Activated T-cell treated with anti-CD3 and anti-CD28 coated beads for 1 hour (primary cell): ENCODE measurements around the gene TAS1R2.
A peak's percentile ranks its signal among the peaks of the same experiment; 100 is the strongest.
"Not testable (repeated sequence)": the region's sequence is repeated elsewhere in the genome, so short reads cannot be mapped to it uniquely, and the experiment has no call there.

ENCODE experiments used
- DNase-seq: peaks from one replicate; pipeline ENCODE4 v3.0.0-alpha.2; 2020; ENCODE audit warnings: low read depth

The TAS1R2 gene

GRCh38 chr1:18859560-18859959, at the start of gene TAS1R2:
Gene TAS1R2 (minus strand): TSS chr1:18859660. CDS start chr1:18859660, 0 bp downstream.
- no peak for DNase-seq

- no peak for DNase-seq
These were observed 48.7 kb upstream of the TAS1R2 start for GRCh38 chr1:18907917-18908845.

- peak; percentile 42 for DNase-seq
These were observed 47.8 kb upstream of the TAS1R2 start for GRCh38 chr1:18907021-18907916.

GRCh38 chr1:18903291-18903756, 43.9 kb upstream of the TAS1R2 start:
- no peak for DNase-seq

- DNase-seq, result peak; percentile 85
These were observed 43.2 kb upstream of the TAS1R2 start, which contains the start of gene ALDH4A1 for GRCh38 chr1:18902523-18903290. Gene ALDH4A1 (minus strand): TSS chr1:18902555. CDS start chr1:18902523, 32 bp downstream.

- no peak for DNase-seq
These were observed 42.6 kb upstream of the TAS1R2 start for GRCh38 chr1:18901952-18902522.

GRCh38 chr1:18901147-18901951, 41.9 kb upstream of the TAS1R2 start:
- no peak for DNase-seq

GRCh38 chr1:18900303-18900841, 40.9 kb upstream of the TAS1R2 start:
- no peak for DNase-seq

GRCh38 chr1:18899363-18900049, 40.0 kb upstream of the TAS1R2 start:
- DNase-seq, result no peak

- no peak for DNase-seq
These were observed 39.1 kb upstream of the TAS1R2 start for GRCh38 chr1:18898567-18898966.

GRCh38 chr1:18895317-18895716, 35.9 kb upstream of the TAS1R2 start:
- no peak for DNase-seq

- DNase-seq, result no peak
These were observed 33.7 kb upstream of the TAS1R2 start for GRCh38 chr1:18893120-18893519.

- DNase-seq, result not testable (repeated sequence)
These were observed 32.4 kb upstream of the TAS1R2 start for GRCh38 chr1:18891858-18892257.

- no peak for DNase-seq
These were observed 31.9 kb upstream of the TAS1R2 start for GRCh38 chr1:18891426-18891780.

- no peak for DNase-seq
These were observed 31.4 kb upstream of the TAS1R2 start for GRCh38 chr1:18890706-18891425.

- no peak for DNase-seq
These were observed 26.5 kb upstream of the TAS1R2 start for GRCh38 chr1:18886003-18886335.

- no peak for DNase-seq
These were observed 26.0 kb upstream of the TAS1R2 start for GRCh38 chr1:18885311-18886002.

GRCh38 chr1:18884727-18885126, 25.3 kb upstream of the TAS1R2 start:
- no peak for DNase-seq

GRCh38 chr1:18884419-18884717, 24.9 kb upstream of the TAS1R2 start:
- DNase-seq, result no peak
